Stimulated activated CD4-positive, alpha-beta T cell treated with anti-CD3 and anti-CD28 coated beads, Interleukin-4, amount 100 ng/mL, for 48 hours (primary cell): Measurements from ENCODE around the gene ANKRD42.
"Not testable (repeated sequence)": the region's sequence is repeated elsewhere in the genome, so short reads cannot be mapped to it uniquely, and the experiment has no call there.

Source experiments
- DNase-seq, 2 donors: peaks; one replicate each; pipeline ENCODE4 v3.0.0-alpha.2; 2020; ENCODE audit warnings: low read depth in 2 of 2

ANKRD42 gene

GRCh38 chr11:83172551-83172950 lies 21.0 kb upstream of the ANKRD42 start:
- DNase-seq: no peak

GRCh38 chr11:83174008-83174407 lies 19.5 kb upstream of the ANKRD42 start:
- DNase-seq: no peak

GRCh38 chr11:83175815-83176214 lies 17.7 kb upstream of the ANKRD42 start:
- no peak for DNase-seq

- no peak for DNase-seq
Observed at GRCh38 chr11:83181815-83182214, 11.7 kb upstream of the ANKRD42 start.

- DNase-seq: no peak
Observed at GRCh38 chr11:83185767-83186166, 7.7 kb upstream of the ANKRD42 start.

- DNase-seq: no peak
Observed at GRCh38 chr11:83187465-83187864, 6.0 kb upstream of the ANKRD42 start.

- DNase-seq: no peak
Observed at GRCh38 chr11:83191491-83191890, 2.0 kb upstream of the ANKRD42 start.

- DNase-seq: no peak
Observed at GRCh38 chr11:83191986-83192385, 1.5 kb upstream of the ANKRD42 start.

GRCh38 chr11:83192606-83193245 lies 786 bp upstream of the ANKRD42 start:
- no peak for DNase-seq

GRCh38 chr11:83194281-83195142 lies 1.0 kb downstream of the ANKRD42 start:
- DNase-seq: peak; percentile 38 to 46

- DNase-seq: no peak
Observed at GRCh38 chr11:83195143-83195466, 1.6 kb downstream of the ANKRD42 start.

GRCh38 chr11:83195649-83196048 lies 2.1 kb downstream of the ANKRD42 start:
- DNase-seq: no peak

- no peak for DNase-seq
Observed at GRCh38 chr11:83200035-83200434, 6.5 kb downstream of the ANKRD42 start.

- DNase-seq: no peak
Observed at GRCh38 chr11:83205608-83206185, 12.2 kb downstream of the ANKRD42 start.

GRCh38 chr11:83206221-83206620 lies 12.7 kb downstream of the ANKRD42 start:
- no peak for DNase-seq

- not testable (repeated sequence) for DNase-seq
Observed at GRCh38 chr11:83206771-83207382, 13.4 kb downstream of the ANKRD42 start.

GRCh38 chr11:83219095-83219494 lies 25.6 kb downstream of the ANKRD42 start:
- DNase-seq: no peak

GRCh38 chr11:83220260-83220659 lies 26.7 kb downstream of the ANKRD42 start:
- no peak for DNase-seq

- DNase-seq: no peak
Observed at GRCh38 chr11:83221694-83222093, 28.2 kb downstream of the ANKRD42 start.

- no peak for DNase-seq
Observed at GRCh38 chr11:83222499-83222898, 29.0 kb downstream of the ANKRD42 start.

GRCh38 chr11:83223457-83223856 lies 29.9 kb downstream of the ANKRD42 start:
- DNase-seq: no peak

- DNase-seq: no peak
Observed at GRCh38 chr11:83235825-83236224, 42.3 kb downstream of the ANKRD42 start.

- DNase-seq: no peak
Observed at GRCh38 chr11:83238111-83238510, 44.6 kb downstream of the ANKRD42 start.
